Measurements from ENCODE around the gene ADRA1B. TPM values are rescaled to one million over a fixed set of nuclear protein-coding genes. Genes with fewer than 3 reads are reported as not detected.

ADRA1B gene
- total RNA-seq, 4 donors from 2014 or later = 0.67 to 5.3 (median 3.0) TPM

DNA sequence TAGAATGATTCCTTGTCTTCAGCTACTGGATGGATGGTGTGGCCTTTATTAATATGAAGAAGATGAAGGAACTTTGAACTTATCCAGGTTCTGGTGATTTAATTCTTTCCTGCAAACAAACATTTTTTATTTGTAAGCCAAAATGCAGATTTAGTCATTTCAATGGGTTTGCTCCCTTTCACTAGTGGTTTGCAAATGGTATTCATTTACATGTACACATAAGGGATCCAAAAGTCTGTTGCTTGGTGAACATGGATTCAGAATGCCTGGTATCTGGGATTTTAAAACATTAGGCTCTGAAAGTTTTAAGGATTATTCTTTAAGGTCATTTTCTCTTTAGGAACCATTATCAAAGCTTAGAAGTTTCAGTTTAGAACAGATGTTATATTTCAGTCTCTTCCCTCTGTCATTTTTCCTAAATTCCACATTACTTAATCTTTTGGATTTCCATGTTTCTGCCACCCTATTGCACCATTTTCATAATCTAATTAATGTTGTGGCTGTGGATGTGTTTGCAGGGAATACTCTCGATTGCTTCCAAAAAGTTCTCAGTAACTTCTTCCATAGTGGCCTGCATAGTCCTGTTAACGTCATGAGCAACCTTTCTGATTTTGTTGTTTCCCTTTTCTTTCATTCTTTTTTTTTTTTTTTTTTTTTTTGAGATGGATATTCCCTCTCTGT lies 102.8 kb downstream of the ADRA1B start:
- Histone ChIP-seq H3K27me3 (no peaks in the 10 kb centered on the region), H3K36me3 (peaks cover 0 to 61% of the 10 kb centered on the region in 2 donors), H3K9me3 (no peaks in the 10 kb centered on the region), H3K4me1 (peaks cover 4 to 31% (median 9%) of the 10 kb centered on the region in 3 donors), H3K4me3 (no peak overlapping the region), H3K27ac (no peak overlapping the region)
- peak; percentile 44 for ATAC-seq
- WGBS, 2 donors (ENCODE audit: low coverage in 1 of 2) = 50 to 71% methylated on average over 2 of the region's 2 CpGs
- TF ChIP-seq POLR2A (IDR thresholded peaks at IDR 0.05) (no peak), EP300 (IDR thresholded peaks at IDR 0.05) (no peak), POLR2AphosphoS5 (IDR thresholded peaks at IDR 0.05) (no peak)
- TF ChIP-seq, protein P1, sequence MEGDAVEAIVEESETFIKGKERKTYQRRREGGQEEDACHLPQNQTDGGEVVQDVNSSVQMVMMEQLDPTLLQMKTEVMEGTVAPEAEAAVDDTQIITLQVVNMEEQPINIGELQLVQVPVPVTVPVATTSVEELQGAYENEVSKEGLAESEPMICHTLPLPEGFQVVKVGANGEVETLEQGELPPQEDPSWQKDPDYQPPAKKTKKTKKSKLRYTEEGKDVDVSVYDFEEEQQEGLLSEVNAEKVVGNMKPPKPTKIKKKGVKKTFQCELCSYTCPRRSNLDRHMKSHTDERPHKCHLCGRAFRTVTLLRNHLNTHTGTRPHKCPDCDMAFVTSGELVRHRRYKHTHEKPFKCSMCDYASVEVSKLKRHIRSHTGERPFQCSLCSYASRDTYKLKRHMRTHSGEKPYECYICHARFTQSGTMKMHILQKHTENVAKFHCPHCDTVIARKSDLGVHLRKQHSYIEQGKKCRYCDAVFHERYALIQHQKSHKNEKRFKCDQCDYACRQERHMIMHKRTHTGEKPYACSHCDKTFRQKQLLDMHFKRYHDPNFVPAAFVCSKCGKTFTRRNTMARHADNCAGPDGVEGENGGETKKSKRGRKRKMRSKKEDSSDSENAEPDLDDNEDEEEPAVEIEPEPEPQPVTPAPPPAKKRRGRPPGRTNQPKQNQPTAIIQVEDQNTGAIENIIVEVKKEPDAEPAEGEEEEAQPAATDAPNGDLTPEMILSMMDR (IDR thresholded peaks at IDR 0.05) = no peak

- Histone ChIP-seq H3K4me1 (peaks cover 4 to 30% (median 9%) of the 10 kb centered on the region in 3 donors), H3K36me3 (peaks cover 0 to 62% of the 10 kb centered on the region in 2 donors), H3K9me3 (no peaks in the 10 kb centered on the region), H3K27me3 (no peaks in the 10 kb centered on the region), H3K27ac (peak overlapping the region in 2 of 4 donors; percentile 22 to 33), H3K4me3 (no peak overlapping the region)
- TF ChIP-seq, protein P1 (IDR thresholded peaks at IDR 0.05) = no peak
- ATAC-seq = no peak
- 62 to 66% methylated on average over 6 to 7 of the region's 7 CpGs for WGBS, 2 donors (ENCODE audit: low coverage in 1 of 2)
Measured at GRCh38 chr5:160020266-160020770, 104.0 kb downstream of the ADRA1B start.

DNA sequence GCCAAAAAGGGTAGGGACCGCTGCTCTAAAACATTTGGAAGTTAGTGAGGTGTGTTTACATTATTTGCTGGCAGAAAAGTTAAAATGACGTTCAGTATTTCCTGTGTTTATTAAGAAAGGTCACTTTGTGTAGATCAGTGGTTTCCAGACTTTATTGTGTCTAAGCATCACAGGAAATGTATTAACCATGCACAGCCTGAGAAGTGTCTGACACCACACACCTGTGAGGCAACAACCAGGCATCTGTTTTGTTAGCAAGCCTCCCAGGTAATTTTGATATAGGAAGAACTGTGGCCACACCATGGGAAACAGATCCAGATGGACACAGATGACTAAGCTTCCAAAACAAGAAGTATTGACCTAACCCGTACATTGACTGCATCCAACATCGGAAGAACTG lies 104.7 kb downstream of the ADRA1B start:
- H3K9me3 ChIP-seq = no peaks in the 10 kb centered on the region
- peaks cover 4 to 30% (median 9%) of the 10 kb centered on the region in 3 donors for H3K4me1 ChIP-seq
- H3K36me3 ChIP-seq = peaks cover 0 to 62% of the 10 kb centered on the region in 2 donors
- ATAC-seq = no peak
- no peak for TF ChIP-seq EP300 (IDR thresholded peaks at IDR 0.05)
- no peak for TF ChIP-seq POLR2AphosphoS5 (IDR thresholded peaks at IDR 0.05)
- TF ChIP-seq, protein P1 (IDR thresholded peaks at IDR 0.05) = no peak
- no peak for TF ChIP-seq POLR2A (IDR thresholded peaks at IDR 0.05)
- H3K4me3 ChIP-seq = no peak overlapping the region
- H3K27ac ChIP-seq = peak overlapping the region in 2 of 4 donors; percentile 22 to 33
- no peaks in the 10 kb centered on the region for H3K27me3 ChIP-seq
- WGBS, 2 donors (ENCODE audit: low coverage in 1 of 2) = 25 to 55% methylated on average over 2 to 4 of the region's 4 CpGs

GRCh38 chr5:160021831-160022446 lies 105.7 kb downstream of the ADRA1B start:
- TF ChIP-seq, protein P1 (IDR thresholded peaks at IDR 0.05) = peak; percentile 79 to 87 (median 81)
- TF ChIP-seq POLR2A (IDR thresholded peaks at IDR 0.05) = no peak
- no peaks in the 10 kb centered on the region for H3K9me3 ChIP-seq
- no peaks in the 10 kb centered on the region for H3K27me3 ChIP-seq
- WGBS, 2 donors (ENCODE audit: low coverage in 1 of 2) = 0 to 10% methylated on average over 2 to 3 of the region's 3 CpGs
- no peak overlapping the region for H3K4me3 ChIP-seq
- H3K4me1 ChIP-seq = peaks cover 4 to 30% (median 9%) of the 10 kb centered on the region in 3 donors
- ATAC-seq = peak; percentile 70
- peaks cover 0 to 55% of the 10 kb centered on the region in 2 donors for H3K36me3 ChIP-seq
- H3K27ac ChIP-seq = no peak overlapping the region

Small RNA genes lying within 50 kb of the gene (small RNA-seq; reads per million reads assigned to genes)
- gene RF00019 = 0 reads per million in 4 donors

Other genes with a start within 250 kb of the ADRA1B start
- 10 to 100 TPM; 39.3 to 62.9 (median 58.9) TPM for gene TTC1, start 92.7 kb downstream of the ADRA1B start, total RNA-seq
- gene PWWP2A, start 203.0 kb downstream of the ADRA1B start, total RNA-seq = 10 to 100 TPM; 18.3 to 34.7 (median 28.8) TPM